A549 (cell line): ENCODE results near the gene HHLA2. TPM values are rescaled to one million over a fixed set of nuclear protein-coding genes. Genes with fewer than 3 reads are reported as not detected.

Experiments
- polyA plus RNA-seq, 4 experiments: library from polyadenylated mRNA; depleted of rRNA in 3 of 4; stranded (reverse); fragments of >200 nt; fragmentation: RNase III in 1 of 4; extraction: RNeasy Plus Mini Kit Qiagen cat#74134 plus additional on column Dnase treatment in 1 of 4; gene quantifications; 2 replicates in 3 of 4; 3 replicates in 1 of 4; pipeline ENCODE4 v1.2.3, GENCODE V29; 2011 to 2017

Gene HHLA2
- polyA plus RNA-seq, 2 of the 4 experiments (the other 2 are of a cell fraction), result 0.08 to 0.48 TPM

Other genes with a start within 250 kb of the HHLA2 start
- gene CD47, start 205.5 kb upstream of the HHLA2 start, polyA plus RNA-seq (2011; rRNA removed), result 26.1 and 31.0 TPM in 2 replicates
- 34.6 to 35.9 TPM (median 35.3 TPM) in 3 replicates for gene CD47, start 205.5 kb upstream of the HHLA2 start, polyA plus RNA-seq (2017; fragmentation: RNase III; extraction: RNeasy Plus Mini Kit Qiagen cat#74134 plus additional on column Dnase treatment)
- gene IFT57, start 74.1 kb upstream of the HHLA2 start, polyA plus RNA-seq (2011; rRNA removed), result 37.0 and 59.2 TPM in 2 replicates
- 32.2 to 39.1 TPM (median 36.8 TPM) in 3 replicates for gene IFT57, start 74.1 kb upstream of the HHLA2 start, polyA plus RNA-seq (2017; fragmentation: RNase III; extraction: RNeasy Plus Mini Kit Qiagen cat#74134 plus additional on column Dnase treatment)
- gene MYH15, start 214.0 kb downstream of the HHLA2 start, polyA plus RNA-seq (2011; rRNA removed), result 0.29 and 0.39 TPM in 2 replicates
- gene MYH15, start 214.0 kb downstream of the HHLA2 start, polyA plus RNA-seq (2017; fragmentation: RNase III; extraction: RNeasy Plus Mini Kit Qiagen cat#74134 plus additional on column Dnase treatment), result 0.81 to 2.4 TPM (median 1.7 TPM) in 3 replicates